Caco-2 (cell line): ENCODE measurements around the gene CPEB4. TPM values are rescaled to one million over a fixed set of nuclear protein-coding genes. Genes with fewer than 3 reads are reported as not detected.
A peak's percentile ranks its signal among the peaks of the same experiment; 100 is the strongest.

ENCODE experiments used
- BruUV-seq: library from RNA; stranded (reverse); fragments of 400-500 nt; replicated peaks from 2 replicates; lab custom pipeline; 2021; lab: Mats Ljungman, UMichigan
- CTCF ChIA-PET: fragments of 300-600 bp; sonication (Branson Sonifier 250); formaldehyde crosslinking; loops from one replicate; lab custom pipeline; 2022; ENCODE audit warnings: antibody characterized with exemption; lab: Charles Lee
- POLR2A ChIA-PET: fragments of 300-600 bp; sonication (Branson Sonifier 250); formaldehyde crosslinking; loops from one replicate; lab custom pipeline; 2022; ENCODE audit warnings: antibody characterized with exemption; lab: Charles Lee
- DNase-seq, 2 experiments: peaks; one replicate each; pipeline versions ENCODE4 v3.0.0 to v3.0.0-alpha.2; 2020 to 2022
- H3K27me3 ChIP-seq: replicated peaks from 2 replicates; pipeline ENCODE4 v1.6.0; 2011; ENCODE audit warnings: low read length; ENCODE audit not compliant: control insufficient read depth, insufficient read depth
- H3K36me3 ChIP-seq: 2 replicates; pipeline ENCODE4 v1.5.1; 2011; ENCODE audit warnings: low read length; ENCODE audit not compliant: control insufficient read depth, insufficient read depth
- H3K4me1 ChIP-seq: fragments of 250-450 bp; sonication (Bioruptor Pico); 2 replicates; pipeline ENCODE4 v1.5.1; 2020; ENCODE audit warnings: mild to moderate bottlenecking
- H3K4me3 ChIP-seq: 2 replicates; pipeline ENCODE4 v1.5.1; 2011; ENCODE audit warnings: low read depth, mild to moderate bottlenecking, control low read depth, low read length
- H3K9me3 ChIP-seq: fragments of 250-450 bp; sonication (Bioruptor Pico); 2 replicates; pipeline ENCODE4 v1.5.1; 2020; ENCODE audit warnings: mild to moderate bottlenecking, moderate library complexity
- H3K27ac Mint-ChIP-seq: one replicate; pipeline ENCODE4 v1.8.0; 2022; ENCODE audit warnings: mixed read lengths; ENCODE audit not compliant: unreplicated experiment
- H3K27me3 Mint-ChIP-seq: one replicate; pipeline ENCODE4 v1.8.0; 2022; ENCODE audit warnings: mixed read lengths; ENCODE audit not compliant: insufficient read depth, unreplicated experiment
- H3K36me3 Mint-ChIP-seq: one replicate; pipeline ENCODE4 v1.8.0; 2022; ENCODE audit warnings: mild to moderate bottlenecking, mixed read lengths; ENCODE audit not compliant: insufficient read depth, unreplicated experiment
- H3K4me1 Mint-ChIP-seq: one replicate; pipeline ENCODE4 v1.8.0; 2022; ENCODE audit warnings: low read depth, mixed read lengths; ENCODE audit not compliant: unreplicated experiment
- H3K4me3 Mint-ChIP-seq: one replicate; pipeline ENCODE4 v1.8.0; 2022; ENCODE audit warnings: mild to moderate bottlenecking, moderate library complexity, mixed read lengths; ENCODE audit not compliant: unreplicated experiment
- H3K9me3 Mint-ChIP-seq: one replicate; pipeline ENCODE4 v1.8.0; 2022; ENCODE audit warnings: mixed read lengths; ENCODE audit not compliant: unreplicated experiment
- CTCF ChIP-seq, 2 experiments: fragments of 200-600 bp in 1 of 2; IDR thresholded peaks; 1 replicate in 1 of 2; 2 replicates in 1 of 2; pipeline versions ENCODE4 v1.5.1 to v1.8.0; 2011 to 2022; ENCODE audit warnings: antibody characterized with exemption in 1 of 2, control low read depth in 1 of 2, inconsistent platforms in 1 of 2, low read depth in 1 of 2, low read length in 1 of 2, mild to moderate bottlenecking in 1 of 2, moderate library complexity in 1 of 2; ENCODE audit not compliant: insufficient read depth in 1 of 2, severe bottlenecking in 1 of 2, unreplicated experiment in 1 of 2
- intact Hi-C: fragments of 100-400 bp; cut with micrococcal nuclease; formaldehyde crosslinking; loops from one replicate; pipeline ENCODE4 v1.10.0; 2022; ENCODE audit not compliant: unreplicated experiment
- total RNA-seq: library from RNA; stranded (reverse); gene quantifications from 2 replicates; pipeline ENCODE4 v1.2.3, GENCODE V29; 2022

CPEB4 gene
- total RNA-seq, 1 experiment from 2014 or later = 25.1 TPM

DNA sequence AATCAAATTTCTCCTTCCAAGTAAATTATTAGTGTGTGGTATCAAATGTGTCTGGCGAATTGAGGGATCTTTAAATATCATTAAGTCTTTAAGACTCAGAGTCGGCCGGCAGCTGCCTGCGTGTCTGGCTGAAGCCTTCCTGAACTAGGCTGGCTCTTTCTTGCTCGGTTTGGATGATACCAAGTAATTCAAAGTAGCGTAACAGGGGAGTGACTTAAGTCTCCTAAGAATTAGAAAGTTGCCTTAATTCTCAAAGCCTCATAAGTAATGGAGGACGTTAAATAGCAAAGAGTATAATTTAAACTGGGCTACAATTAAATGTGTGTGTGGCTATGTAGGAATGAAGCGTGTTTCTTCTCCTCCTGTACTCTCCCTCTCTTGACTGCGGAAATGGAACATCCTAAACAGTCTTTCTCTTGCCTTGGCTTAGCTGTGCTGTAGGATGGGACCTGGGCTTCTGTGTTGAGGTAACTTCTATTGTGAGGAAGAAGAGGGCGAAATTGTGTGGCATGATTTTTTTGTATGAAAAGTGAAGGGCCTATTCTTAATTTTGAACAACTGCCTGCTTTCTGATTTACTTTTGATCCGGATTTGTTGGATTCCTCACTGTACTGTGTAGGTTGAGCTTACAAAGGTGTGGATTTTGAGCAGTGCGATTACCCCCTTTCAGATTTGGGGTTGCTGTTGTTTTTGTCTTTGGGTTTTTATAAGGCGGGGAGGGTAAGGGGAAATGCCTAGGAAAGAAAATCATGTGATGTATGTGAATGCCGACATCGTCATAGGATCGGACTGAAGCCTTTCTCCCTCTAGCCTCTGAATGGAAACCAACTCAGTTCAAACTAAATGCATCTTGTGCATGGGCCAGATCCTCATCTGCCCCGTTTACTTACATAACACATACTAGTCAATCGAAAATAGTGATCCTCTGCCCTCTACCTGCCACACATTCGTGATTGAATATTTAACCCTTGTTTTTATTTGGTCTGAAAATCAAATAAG is 29.9 kb downstream of the CPEB4 start:
- peaks cover 12% of the 10 kb centered on the region for H3K4me1 ChIP-seq
- ChIA-PET POLR2A (interaction anchor here (0.6 to 1.5 kb wide), 2 partner anchors 30 to 94 kb away, joined by 3 to 8 read pairs; partner anchors contain the start of gene CPEB4), CTCF (no interaction called here)
- Mint-ChIP-seq H3K4me3 (no peak overlapping the region), H3K9me3 (no peaks in the 10 kb centered on the region), H3K27ac (no peak overlapping the region), H3K4me1 (no peaks in the 10 kb centered on the region), H3K27me3 (no peaks in the 10 kb centered on the region), H3K36me3 (no peaks in the 10 kb centered on the region)
- H3K36me3 ChIP-seq = no peaks in the 10 kb centered on the region
- no peaks in the 10 kb centered on the region for H3K9me3 ChIP-seq
- no peak for TF ChIP-seq CTCF (IDR thresholded peaks at IDR 0.05; ENCODE audit: insufficient read depth in 1 of 2, low read depth in 1 of 2, low read length in 1 of 2, severe bottlenecking in 1 of 2, unreplicated experiment in 1 of 2)
- TSS peak; percentile 85 for BruUV-seq
- H3K4me3 ChIP-seq = peak overlapping the region; percentile 31
- peak; percentile 68 to 74 for DNase-seq
- intact Hi-C loops = loop anchor here (1.0 to 2.0 kb wide), 5 partner anchors 24 to 299 kb away; partner anchors contain the start of gene CPEB4
- no peaks in the 10 kb centered on the region for H3K27me3 ChIP-seq

- Histone ChIP-seq H3K36me3 (no peaks in the 10 kb centered on the region), H3K4me3 (no peak overlapping the region), H3K9me3 (no peaks in the 10 kb centered on the region), H3K4me1 (peaks cover 22% of the 10 kb centered on the region), H3K27me3 (no peaks in the 10 kb centered on the region)
- Mint-ChIP-seq H3K4me3 (no peak overlapping the region), H3K36me3 (no peaks in the 10 kb centered on the region), H3K9me3 (no peaks in the 10 kb centered on the region), H3K27ac (no peak overlapping the region), H3K4me1 (peaks cover 10% of the 10 kb centered on the region), H3K27me3 (no peaks in the 10 kb centered on the region)
- no peak for DNase-seq
- TF ChIP-seq CTCF (IDR thresholded peaks at IDR 0.05; ENCODE audit: insufficient read depth in 1 of 2, low read depth in 1 of 2, low read length in 1 of 2, severe bottlenecking in 1 of 2, unreplicated experiment in 1 of 2) = no peak
- intact Hi-C loops = loop anchor here (2.0 kb wide), 2 partner anchors 27 to 31 kb away; partner anchors contain the start of gene CPEB4
- POLR2A ChIA-PET = no interaction called here
- CTCF ChIA-PET = interaction anchor here (1.0 kb wide), 1 partner anchor 44 kb away, joined by 3 read pairs; no protein-coding TSS in a partner anchor
- BruUV-seq = no TSS peak
Observed at GRCh38 chr5:173919443-173919842, 31.3 kb downstream of the CPEB4 start.

DNA sequence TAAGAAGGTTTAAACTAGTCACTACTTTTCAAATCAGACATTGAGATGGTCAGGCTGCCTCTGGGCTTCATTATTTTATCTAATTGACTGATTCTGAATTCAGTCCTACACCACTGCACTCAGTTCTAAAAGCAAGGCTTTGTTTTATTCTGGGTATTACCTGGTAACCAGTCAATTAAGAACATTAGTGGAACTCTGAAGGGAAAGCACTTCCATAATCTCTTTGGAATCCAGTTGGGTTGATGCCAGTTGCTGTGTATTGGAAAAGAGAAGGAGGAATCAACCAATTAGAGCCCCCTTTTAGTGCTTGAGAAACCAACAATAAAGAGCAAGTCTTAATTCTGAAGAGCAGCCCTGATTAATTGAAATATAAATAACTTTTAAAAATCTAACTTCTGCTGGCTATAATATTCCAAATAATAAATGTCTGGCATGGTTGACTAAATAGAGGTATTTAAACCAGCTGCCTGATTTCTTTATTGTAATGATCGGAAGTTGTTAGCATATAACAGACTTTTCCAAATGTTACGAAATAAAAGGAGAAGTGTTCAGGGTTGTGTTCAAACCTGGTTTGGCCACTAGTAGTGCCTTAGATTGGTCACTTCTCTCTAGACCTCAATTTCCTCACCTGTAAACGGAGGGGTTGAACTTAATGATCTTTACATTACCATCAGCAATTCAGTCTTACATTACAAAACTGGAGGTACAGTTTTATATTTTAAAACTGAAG is 32.0 kb downstream of the CPEB4 start:
- Histone ChIP-seq H3K27me3 (no peaks in the 10 kb centered on the region), H3K36me3 (no peaks in the 10 kb centered on the region), H3K4me1 (peaks cover 30% of the 10 kb centered on the region), H3K4me3 (no peak overlapping the region), H3K9me3 (no peaks in the 10 kb centered on the region)
- POLR2A ChIA-PET = no interaction called here
- Mint-ChIP-seq H3K4me3 (no peak overlapping the region), H3K27ac (no peak overlapping the region), H3K4me1 (peaks cover 17% of the 10 kb centered on the region), H3K27me3 (no peaks in the 10 kb centered on the region), H3K36me3 (peaks cover 7% of the 10 kb centered on the region), H3K9me3 (no peaks in the 10 kb centered on the region)
- no peak for TF ChIP-seq CTCF (IDR thresholded peaks at IDR 0.05; ENCODE audit: insufficient read depth in 1 of 2, low read depth in 1 of 2, low read length in 1 of 2, severe bottlenecking in 1 of 2, unreplicated experiment in 1 of 2)
- CTCF ChIA-PET = interaction anchor here (1.0 kb wide), 1 partner anchor 43 kb away, joined by 3 read pairs; no protein-coding TSS in a partner anchor
- DNase-seq = no peak
- BruUV-seq = no TSS peak
- intact Hi-C loops = no loop called here
